ENCODE data around the gene SATB2.

- TF ChIP-seq REST (IDR thresholded peaks at IDR 0.05; ENCODE audit: unreplicated experiment) (no peak), CTCF (conservative IDR thresholded peaks at IDR 0.05; ENCODE audit: low read depth in 2 of 2) (no peak), EZH2phosphoT487 (IDR thresholded peaks at IDR 0.05; ENCODE audit: unreplicated experiment) (no peak), POLR2AphosphoS5 (IDR thresholded peaks at IDR 0.05; ENCODE audit: low read depth) (no peak), NANOG (IDR thresholded peaks at IDR 0.05; ENCODE audit: borderline replicate concordance) (no peak), JUNB (IDR thresholded peaks at IDR 0.05; ENCODE audit: unreplicated experiment) (no peak), ZNF114 (CRISPR knock-in tag; IDR thresholded peaks at IDR 0.05) (no peak), CREB1 (CRISPR knock-in tag; IDR thresholded peaks at IDR 0.05; ENCODE audit: low read depth) (no peak)
These were observed 8.3 kb downstream of the SATB2 start for GRCh38 chr2:199449455-199449854.
